HepG2 (cell line): ENCODE data around the gene DBNDD2. TPM values are rescaled to one million over a fixed set of nuclear protein-coding genes. Genes with fewer than 3 reads are reported as not detected.
A peak's percentile ranks its signal among the peaks of the same experiment; 100 is the strongest.

Experiments used
- CENPX ChIP-seq: sonication (generic); formaldehyde crosslinking; IDR thresholded peaks from 2 replicates; pipeline ENCODE4 v1.9.0; 2021; ENCODE audit warnings: mild to moderate bottlenecking, missing genetic modification reagents, moderate library complexity
- FLYWCH1 ChIP-seq: sonication (generic); formaldehyde crosslinking; IDR thresholded peaks from 2 replicates; pipeline ENCODE4 v1.8.1; 2023; ENCODE audit warnings: mild to moderate bottlenecking, missing genetic modification reagents
- MAFK ChIP-seq, 2 experiments: IDR thresholded peaks in 1 of 2; conservative IDR thresholded peaks in 1 of 2; 2 replicates each; pipeline ENCODE4 v1.6.1; 2011; ENCODE audit warnings: improper control_type of control experiment in 2 of 2, low read length in 2 of 2
- MYC ChIP-seq: sonication (generic); formaldehyde crosslinking; IDR thresholded peaks from 2 replicates; pipeline ENCODE4 v1.9.0; 2021; ENCODE audit warnings: missing genetic modification reagents, borderline replicate concordance
- NFE2L1 ChIP-seq: sonication (generic); formaldehyde crosslinking; IDR thresholded peaks from 2 replicates; pipeline ENCODE4 v1.4.0; 2020; ENCODE audit warnings: missing genetic modification reagents, mild to moderate bottlenecking, borderline replicate concordance
- STAT6 ChIP-seq: sonication (generic); formaldehyde crosslinking; IDR thresholded peaks from 2 replicates; pipeline ENCODE4 v1.4.0; 2020; ENCODE audit warnings: missing genetic modification reagents, mild to moderate bottlenecking, borderline replicate concordance
- ZBTB7B ChIP-seq: sonication (generic); formaldehyde crosslinking; IDR thresholded peaks from 2 replicates; pipeline ENCODE4 v1.4.0; 2020; ENCODE audit warnings: missing genetic modification reagents
- ZNF318 ChIP-seq: sonication (generic); formaldehyde crosslinking; IDR thresholded peaks from 2 replicates; pipeline ENCODE4 v1.4.0; 2020; ENCODE audit warnings: mild to moderate bottlenecking, missing genetic modification reagents
- ZNF451 ChIP-seq: sonication (generic); formaldehyde crosslinking; IDR thresholded peaks from 2 replicates; pipeline ENCODE4 v1.5.0; 2020; ENCODE audit warnings: mild to moderate bottlenecking, missing genetic modification reagents
- ZNF501 ChIP-seq: sonication (generic); formaldehyde crosslinking; IDR thresholded peaks from 2 replicates; pipeline ENCODE4 v1.5.1; 2020; ENCODE audit warnings: mild to moderate bottlenecking, moderate library complexity, missing genetic modification reagents
- ZSCAN20 ChIP-seq: sonication (generic); formaldehyde crosslinking; IDR thresholded peaks from 2 replicates; pipeline ENCODE4 v1.4.0; 2020; ENCODE audit warnings: missing genetic modification reagents, mild to moderate bottlenecking, borderline replicate concordance
- ZXDC ChIP-seq: sonication (generic); formaldehyde crosslinking; IDR thresholded peaks from 2 replicates; pipeline ENCODE4 v1.5.0; 2020; ENCODE audit warnings: mild to moderate bottlenecking, missing genetic modification reagents
- polyA plus RNA-seq, 8 experiments: library from polyadenylated mRNA; depleted of rRNA in 3 of 8; stranded (reverse) in 7 of 8; unstranded in 1 of 8; fragments of >200 nt; fragmentation: Illumina TruSeq in 4 of 8; extraction: Trizol in 4 of 8; gene quantifications; 2 replicates each; pipeline versions ENCODE4 v1.2.1 to v1.2.3, GENCODE V29; 2011 to 2016; ENCODE audit warnings: low read depth in 4 of 8, missing spikeins in 1 of 8, mixed read lengths in 1 of 8; ENCODE audit not compliant: insufficient read depth in 1 of 8
- total RNA-seq, 5 experiments: library from RNA; depleted of rRNA; stranded (reverse); fragments of >200 nt; fragmentation: Illumina TruSeq; extraction: Trizol; gene quantifications; 2 replicates each; pipeline ENCODE4 v1.2.3, GENCODE V29; 2016; ENCODE audit warnings: low read depth in 1 of 5

DBNDD2 gene
- total and polyA plus RNA-seq, 2 of the 13 experiments (the other 11 are each of a cell fraction or from before 2014, with no cell fraction given): 16.7 to 47.6 TPM

DNA sequence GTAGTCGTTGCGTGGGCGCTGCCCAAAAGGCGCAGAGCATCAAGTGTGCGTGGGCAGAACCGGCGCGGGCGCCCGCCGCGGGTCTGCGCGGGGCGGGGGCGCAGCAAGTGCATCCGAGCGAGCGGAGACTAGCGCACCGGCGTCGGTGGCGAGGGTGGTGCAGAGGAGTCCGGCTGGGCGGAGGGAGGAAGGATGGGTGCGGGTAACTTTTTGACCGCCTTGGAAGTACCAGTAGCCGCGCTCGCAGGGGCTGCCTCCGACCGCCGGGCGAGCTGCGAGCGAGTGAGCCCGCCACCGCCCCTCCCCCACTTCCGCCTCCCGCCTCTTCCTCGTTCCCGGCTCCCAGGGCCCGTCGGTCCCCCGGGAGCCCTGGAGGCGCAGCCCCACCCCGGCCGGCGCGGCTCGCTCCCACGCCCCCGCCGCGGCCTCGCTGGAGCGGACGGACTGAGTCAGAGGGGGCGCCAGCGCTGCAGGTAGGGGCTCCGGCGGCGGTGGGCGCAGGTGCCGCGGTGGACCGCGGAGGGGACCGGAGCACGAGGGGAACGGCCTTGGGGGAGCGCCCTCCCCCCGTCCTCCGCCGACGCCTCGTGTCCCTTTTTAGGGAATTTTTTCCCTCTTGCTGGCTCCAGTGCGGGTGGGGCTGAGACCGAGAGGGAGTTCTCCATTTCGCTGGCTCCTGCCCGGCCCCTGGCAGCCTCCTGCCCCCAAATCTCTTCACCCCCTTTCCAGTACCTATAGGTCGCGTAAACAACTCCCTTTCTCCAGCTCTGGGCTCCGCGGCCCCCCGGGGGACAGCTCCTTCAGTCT, 1.6 kb upstream of the DBNDD2 start (continued):
- TF ChIP-seq ZNF318 (CRISPR knock-in tag) (no peak; the same call in 1 of the 2 replicates), MYC (CRISPR knock-in tag) (peak; percentile 63), FLYWCH1 (CRISPR knock-in tag) (no peak), ZBTB7B (CRISPR knock-in tag) (peak; percentile 67; the same call in 1 of the 2 replicates), ZNF501 (0 out of 2 replicates have a peak, but pooled peaks have one; percentile 15), ZXDC (peak; percentile 81), ZNF451 (CRISPR knock-in tag) (no peak; the same call in 1 of the 2 replicates), ZSCAN20 (CRISPR knock-in tag) (peak; percentile 75; the same call in 1 of the 2 replicates), CENPX (no peak), STAT6 (CRISPR knock-in tag) (no peak; the same call in 1 of the 2 replicates), MAFK (conservative IDR thresholded peaks at IDR 0.05 in 1 of 2, IDR thresholded peaks at IDR 0.05 in 1 of 2; ENCODE audit: low read length in 2 of 2) (no peak), NFE2L1 (CRISPR knock-in tag) (no peak)
